Left hindlimb (tissue), 1 donor: ENCODE measurements around the gene CDC5L.
A peak's percentile ranks its signal among the peaks of the same experiment; 100 is the strongest.

ENCODE experiments used
- DNase-seq: peaks from one replicate; pipeline ENCODE4 v3.0.0-alpha.2; 2018

The CDC5L gene

DNA sequence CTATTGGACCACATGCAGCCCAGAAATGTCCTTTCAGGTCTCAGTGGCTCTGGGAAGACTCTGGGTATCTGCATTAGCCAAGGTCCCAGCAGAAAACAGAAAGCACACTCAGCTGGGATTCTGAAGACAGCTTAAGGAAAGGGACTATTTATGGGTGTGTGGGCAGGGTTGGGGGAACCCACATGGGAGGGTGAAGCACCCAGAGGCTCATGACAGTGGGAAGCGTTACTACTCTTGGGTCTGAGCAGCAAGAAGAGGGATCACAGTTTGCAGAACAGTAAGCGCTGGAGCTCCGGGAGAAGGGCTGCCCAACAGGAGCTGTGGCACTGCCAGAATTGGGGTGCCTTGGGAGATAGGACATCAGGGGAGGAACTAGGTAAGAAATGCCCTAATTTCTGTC lies 12.4 kb upstream of the CDC5L start:
- no peak for DNase-seq

DNA sequence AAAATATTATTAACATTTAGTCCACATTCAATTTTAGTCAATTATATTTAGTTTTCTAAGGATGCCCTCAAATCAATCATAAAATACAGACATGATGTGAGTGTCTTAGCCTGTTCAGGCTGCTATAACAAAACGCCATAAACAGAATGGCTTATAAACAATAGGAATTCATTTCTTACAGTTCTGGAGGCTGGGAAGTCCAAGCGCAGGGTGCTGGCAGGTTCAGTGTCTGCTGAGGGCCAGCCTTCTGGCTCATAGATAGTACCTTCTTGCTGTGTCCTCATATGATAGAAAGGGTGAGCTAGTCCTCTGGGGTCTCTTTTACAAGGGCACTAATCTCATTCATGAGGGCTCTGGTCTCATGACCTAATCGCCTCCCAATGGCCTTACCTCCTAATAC lies 10.0 kb upstream of the CDC5L start:
- DNase-seq = no peak

- DNase-seq = no peak
Observed at GRCh38 chr6:44377971-44378370, 9.5 kb upstream of the CDC5L start.

- DNase-seq = no peak
Observed at GRCh38 chr6:44381739-44382138, 5.8 kb upstream of the CDC5L start.

GRCh38 chr6:44386364-44386928 lies 1.1 kb upstream of the CDC5L start:
- peak; percentile 64 for DNase-seq

DNA sequence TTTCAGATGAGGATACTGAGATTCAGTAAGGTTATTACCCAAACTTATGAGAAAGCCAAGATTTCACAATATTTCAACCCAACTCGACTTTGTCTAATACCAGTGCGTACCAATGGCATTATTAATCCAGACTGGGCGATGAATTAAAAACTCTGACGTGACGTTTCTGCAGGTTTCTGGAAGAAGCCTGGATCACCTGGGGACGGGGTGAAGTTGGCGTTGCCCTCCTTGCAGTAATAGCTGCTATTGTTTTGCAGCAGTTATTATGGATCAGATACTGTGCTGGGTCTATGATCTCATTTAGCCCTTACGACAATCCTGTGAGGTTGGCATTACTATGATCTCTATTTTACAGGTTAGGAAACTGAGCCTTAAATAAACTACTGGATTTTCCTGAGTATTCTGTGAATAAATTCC lies 569 bp upstream of the CDC5L start:
- DNase-seq = no peak

- DNase-seq = no peak
Observed at GRCh38 chr6:44388135-44388487, 605 bp downstream of the CDC5L start.

- no peak for DNase-seq
Observed at GRCh38 chr6:44388887-44389286, 1.4 kb downstream of the CDC5L start.

DNA sequence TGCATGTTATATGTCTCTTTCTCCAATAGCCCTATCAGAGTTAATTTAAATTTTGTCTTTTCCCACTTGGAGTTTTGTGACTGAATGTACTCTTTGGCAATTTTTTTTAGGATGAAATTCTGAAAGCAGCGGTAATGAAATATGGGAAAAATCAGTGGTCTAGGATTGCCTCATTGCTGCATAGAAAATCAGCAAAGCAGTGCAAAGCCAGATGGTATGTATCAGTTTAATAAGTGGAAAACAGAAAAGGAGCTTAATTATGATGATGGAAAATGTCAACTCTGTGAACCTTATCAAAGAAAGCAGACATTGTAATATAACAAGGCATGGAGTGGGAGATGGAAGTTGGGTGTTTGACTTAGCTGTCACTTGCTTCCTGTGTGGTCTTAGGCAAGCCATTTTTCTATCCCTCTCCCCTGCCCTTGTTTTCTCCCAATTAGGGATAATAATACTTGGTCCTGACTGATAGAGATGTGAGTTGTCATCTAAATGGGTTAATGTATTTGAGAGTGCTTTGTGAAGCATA lies 2.7 kb downstream of the CDC5L start:
- no peak for DNase-seq

- no peak for DNase-seq
Observed at GRCh38 chr6:44395501-44395900, 8.0 kb downstream of the CDC5L start.

- DNase-seq = no peak
Observed at GRCh38 chr6:44396968-44397367, 9.5 kb downstream of the CDC5L start.

- no peak for DNase-seq
Observed at GRCh38 chr6:44397424-44398164, 10.1 kb downstream of the CDC5L start.

GRCh38 chr6:44399991-44400390 lies 12.5 kb downstream of the CDC5L start:
- no peak for DNase-seq

- DNase-seq = no peak
Observed at GRCh38 chr6:44400572-44400971, 13.1 kb downstream of the CDC5L start.

DNA sequence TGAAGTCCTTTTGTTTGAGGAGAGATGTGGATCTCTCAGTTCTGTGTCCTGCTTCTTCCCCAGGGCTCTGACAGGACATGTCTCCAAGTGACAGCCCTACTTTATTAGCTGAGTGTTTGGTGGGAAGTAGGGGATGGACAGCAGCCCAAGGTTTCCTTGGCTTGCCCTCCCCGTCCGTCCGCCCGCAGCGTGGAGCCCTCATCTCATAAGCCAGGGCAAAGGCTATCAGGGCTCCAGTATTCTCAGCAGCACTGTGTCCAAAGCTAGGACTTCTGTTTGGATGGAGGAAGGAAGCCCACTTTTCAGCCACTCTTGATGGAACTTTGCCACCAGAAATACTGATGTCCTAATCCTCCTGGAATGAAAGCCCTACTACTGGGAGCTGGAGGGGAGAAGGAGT lies 13.6 kb downstream of the CDC5L start:
- no peak for DNase-seq

DNA sequence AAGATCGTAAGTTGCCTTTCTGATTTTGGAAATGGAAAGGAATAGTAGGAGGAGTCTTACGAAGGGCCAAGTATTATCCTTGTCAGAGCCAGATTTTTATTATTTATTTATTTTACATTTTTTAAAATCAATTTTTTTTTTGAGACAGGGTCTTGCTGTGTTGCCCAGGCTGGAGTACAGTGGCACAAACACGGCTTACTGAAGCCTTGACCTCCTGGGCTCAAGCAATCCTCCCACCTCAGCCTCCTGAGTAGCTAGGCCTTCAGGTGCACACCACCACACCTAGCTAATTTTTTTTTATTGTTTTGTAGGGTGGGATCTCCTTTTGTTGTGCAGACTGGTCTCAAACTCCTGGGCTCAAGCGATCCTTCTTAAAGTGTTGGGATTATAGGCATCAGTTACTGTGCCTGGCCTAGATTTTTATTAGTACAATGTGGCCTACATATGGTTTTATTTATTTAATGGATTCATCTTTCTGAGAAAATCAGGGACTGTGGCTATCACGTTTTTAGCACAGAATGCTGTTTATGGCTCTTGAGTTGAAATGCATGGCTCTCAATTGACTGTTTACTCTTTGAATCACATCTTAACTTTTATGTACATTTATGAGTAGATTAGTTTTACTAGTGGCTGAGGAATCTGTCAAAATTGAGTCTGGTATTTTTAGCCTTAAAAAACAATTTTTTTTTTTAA lies 16.7 kb downstream of the CDC5L start:
- DNase-seq = no peak

DNA sequence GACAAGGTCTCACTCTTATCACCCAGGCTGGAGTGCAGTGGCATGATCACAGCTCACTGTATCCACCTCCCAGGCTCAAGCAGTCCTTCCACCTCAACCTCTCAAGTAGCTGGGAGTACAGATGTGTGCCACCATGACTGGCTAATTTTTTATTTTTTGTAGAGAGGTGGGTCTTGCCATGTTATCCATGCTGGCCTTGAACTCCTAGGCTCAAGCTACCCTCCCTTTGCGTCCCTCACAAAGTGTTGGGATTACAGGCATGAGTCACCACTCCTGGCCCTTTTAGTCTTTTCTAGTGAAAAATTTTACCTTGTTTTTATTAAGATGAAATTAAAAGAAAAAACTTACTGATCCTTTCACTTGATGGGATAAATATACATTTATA lies 17.2 kb downstream of the CDC5L start:
- no peak for DNase-seq

- no peak for DNase-seq
Observed at GRCh38 chr6:44407951-44408670, 20.6 kb downstream of the CDC5L start.

- no peak for DNase-seq
Observed at GRCh38 chr6:44409207-44409794, 21.8 kb downstream of the CDC5L start.

DNA sequence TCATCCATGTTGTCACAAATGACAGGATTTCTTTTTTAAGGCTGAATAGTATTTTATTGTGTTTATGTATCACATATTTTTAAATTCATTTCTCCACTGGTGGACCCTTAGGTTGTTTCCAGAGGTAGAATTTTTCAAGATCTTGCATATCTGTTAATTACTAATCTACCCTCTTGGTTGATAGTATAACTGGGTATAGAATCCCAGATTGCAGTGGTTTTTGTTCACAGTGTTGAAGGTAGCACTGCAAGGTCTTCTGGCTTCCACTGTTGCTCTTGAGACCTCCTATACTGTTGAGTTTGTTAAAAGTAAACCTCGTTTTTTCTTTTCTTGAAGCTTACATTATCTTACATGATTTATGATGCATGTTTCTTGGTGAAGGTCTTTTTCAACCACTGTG lies 22.9 kb downstream of the CDC5L start:
- no peak for DNase-seq

DNA sequence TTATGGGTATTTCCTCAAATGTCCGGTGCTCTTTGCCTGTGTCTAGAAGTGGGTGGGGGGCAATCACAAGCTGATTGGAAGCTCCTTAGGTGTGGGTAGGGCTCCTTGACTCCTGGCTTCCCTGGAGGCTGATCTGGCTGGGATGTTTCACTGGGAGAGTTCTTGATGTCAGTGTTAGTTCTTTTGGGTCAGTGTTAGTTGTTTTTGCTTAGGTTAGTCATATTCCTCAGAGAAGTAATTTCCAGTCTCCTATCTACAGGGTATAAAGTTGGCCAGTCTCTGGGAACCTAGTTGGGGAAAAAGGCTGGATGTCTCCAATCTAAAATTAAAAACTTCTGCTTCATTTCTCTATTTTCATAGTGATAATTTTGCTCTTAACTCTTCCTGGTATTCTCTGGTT lies 23.6 kb downstream of the CDC5L start:
- DNase-seq = no peak

GRCh38 chr6:44415449-44415848 lies 27.9 kb downstream of the CDC5L start:
- no peak for DNase-seq

DNA sequence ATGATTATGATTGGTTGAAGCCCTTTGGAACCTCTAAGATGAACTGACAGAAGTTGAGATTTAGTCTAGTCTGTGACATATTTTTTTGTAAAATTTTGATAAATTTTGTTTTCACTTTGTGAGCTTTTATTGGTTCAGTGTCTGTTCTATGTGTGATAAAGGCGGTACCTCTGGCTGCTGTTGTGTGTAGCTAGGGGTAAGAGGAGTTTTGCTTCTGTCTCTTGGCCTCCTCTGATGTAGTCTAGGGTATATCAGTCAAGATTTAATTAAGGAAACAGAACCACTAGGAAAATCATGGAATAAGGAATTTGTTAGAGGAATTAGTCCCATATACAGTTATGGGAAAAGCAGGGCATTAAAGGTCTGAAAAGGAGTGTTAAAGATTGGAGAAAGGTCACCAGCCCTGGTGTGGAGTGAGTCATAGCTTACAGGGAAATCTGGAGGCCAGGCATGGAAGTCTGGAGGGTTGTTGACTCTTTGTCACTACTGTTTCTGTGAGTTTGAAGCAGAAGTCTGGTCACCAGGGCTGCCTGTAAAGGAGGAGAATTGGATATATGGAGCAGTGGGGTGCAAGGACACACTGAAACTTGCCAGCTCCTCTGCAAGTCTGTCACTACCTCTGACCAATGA lies 28.5 kb downstream of the CDC5L start:
- DNase-seq = no peak
